H1 (cell line): ENCODE measurements around the gene TMEM255A. TPM values are rescaled to one million over a fixed set of nuclear protein-coding genes. Genes with fewer than 3 reads are reported as not detected.

ENCODE experiments used
- CTCF ChIA-PET: fragments of 300-600 bp; sonication (Branson Sonifier 250); formaldehyde crosslinking; loops from one replicate; lab custom pipeline; 2021; ENCODE audit not compliant: partially characterized antibody; lab: Charles Lee
- POLR2A ChIA-PET: fragments of 300-600 bp; sonication (Branson Sonifier 250); formaldehyde crosslinking; loops from one replicate; lab custom pipeline; 2021; ENCODE audit warnings: inconsistent platforms; ENCODE audit not compliant: partially characterized antibody; lab: Charles Lee
- DNase-seq, 2 experiments: peaks; one replicate each; pipeline versions ENCODE4 v3.0.0 to v3.0.0-alpha.2; 2010 to 2022; ENCODE audit warnings: low spot score in 2 of 2, low read depth in 1 of 2, mixed read lengths in 1 of 2
- FAIRE-seq: peaks from 2 replicates; lab custom pipeline; 2011; peaks lifted over from hg19 to GRCh38; lab: Jason Lieb, UNC
- H2AFZ ChIP-seq: 2 replicates; pipeline ENCODE4 v1.8.1; 2012; ENCODE audit warnings: low read length, inconsistent platforms
- H2AK5ac ChIP-seq: 2 replicates; pipeline ENCODE4 v1.6.1; 2013; ENCODE audit warnings: low read depth, low read length
- H2BK120ac ChIP-seq: replicated peaks from 2 replicates; pipeline ENCODE3; 2013; ENCODE audit warnings: low read depth, low read length, inconsistent platforms
- H2BK12ac ChIP-seq: 2 replicates; pipeline ENCODE4 v1.6.1; 2013; ENCODE audit warnings: low read depth, low read length
- H2BK15ac ChIP-seq: 2 replicates; pipeline ENCODE4 v1.6.1; 2013; ENCODE audit warnings: low read length
- H2BK20ac ChIP-seq: 2 replicates; pipeline ENCODE4 v1.6.1; 2013; ENCODE audit warnings: low read length
- H2BK5ac ChIP-seq: 2 replicates; pipeline ENCODE4 v1.6.1; 2013; ENCODE audit warnings: low read depth, low read length
- H3K14ac ChIP-seq: 2 replicates; pipeline ENCODE4 v1.6.1; 2013; ENCODE audit warnings: inconsistent platforms; ENCODE audit not compliant: insufficient read length
- H3K18ac ChIP-seq: 2 replicates; pipeline ENCODE4 v1.6.1; 2013; ENCODE audit warnings: low read length; ENCODE audit errors: extremely low read depth
- H3K23ac ChIP-seq: 2 replicates; pipeline ENCODE4 v1.6.1; 2013; ENCODE audit warnings: inconsistent platforms; ENCODE audit not compliant: insufficient read length
- H3K23me2 ChIP-seq: 2 replicates; pipeline ENCODE4 v1.6.1; 2013; ENCODE audit warnings: low read depth, low read length
- H3K27ac ChIP-seq: 2 replicates; pipeline ENCODE4 v1.6.1; 2011; ENCODE audit warnings: low read depth, low read length, inconsistent platforms
- H3K27me3 ChIP-seq, 4 experiments: replicated peaks in 1 of 4; 1 replicate in 1 of 4; 2 replicates in 3 of 4; pipeline versions ENCODE4 v1.6.1 to v1.8.1; 2011 to 2013; ENCODE audit warnings: low read length in 3 of 4, mild to moderate bottlenecking in 3 of 4, inconsistent platforms in 2 of 4, mixed read lengths in 2 of 4, moderate library complexity in 1 of 4; ENCODE audit not compliant: control insufficient read depth in 3 of 4, insufficient read depth in 3 of 4; ENCODE audit errors: extremely low read depth in 1 of 4
- H3K36me3 ChIP-seq, 4 experiments: 2 replicates each; pipeline versions ENCODE4 v1.6.1 to v1.8.1; 2011 to 2013; ENCODE audit warnings: mild to moderate bottlenecking in 4 of 4, low read length in 3 of 4, moderate library complexity in 2 of 4, control low read depth in 1 of 4, inconsistent platforms in 1 of 4; ENCODE audit not compliant: insufficient read depth in 4 of 4, control insufficient read depth in 2 of 4
- H3K4ac ChIP-seq: replicated peaks from 2 replicates; pipeline ENCODE3; 2013; ENCODE audit warnings: low read length, low read depth, mixed read lengths, inconsistent platforms; ENCODE audit not compliant: insufficient read length
- H3K4me1 ChIP-seq, 4 experiments: replicated peaks in 1 of 4; 1 replicate in 1 of 4; 2 replicates in 3 of 4; pipeline versions ENCODE4 v1.6.1 to v1.8.1; 2011 to 2013; ENCODE audit warnings: low read length in 3 of 4, inconsistent platforms in 2 of 4, mixed read lengths in 1 of 4; ENCODE audit not compliant: insufficient read depth in 4 of 4, control insufficient read depth in 3 of 4
- H3K4me2 ChIP-seq, 2 experiments: 2 replicates each; pipeline versions ENCODE4 v1.6.1 to v1.8.1; 2011 to 2013; ENCODE audit warnings: low read depth in 2 of 2, low read length in 2 of 2, control low read depth in 1 of 2, inconsistent platforms in 1 of 2, mild to moderate bottlenecking in 1 of 2; ENCODE audit not compliant: insufficient read depth in 1 of 2
- H3K4me3 ChIP-seq, 4 experiments: fragments of 200-600, 300-600 bp in 1 of 4; sonication (generic), shearing (Covaris generic), sonication (Bioruptor Twin) in 1 of 4; 2 replicates each; pipeline versions ENCODE4 v1.5.1 to v1.8.1; 2011 to 2016; ENCODE audit warnings: low read length in 4 of 4, low read depth in 3 of 4, control low read depth in 2 of 4, inconsistent platforms in 2 of 4, mild to moderate bottlenecking in 2 of 4, mixed read lengths in 1 of 4, moderate library complexity in 1 of 4; ENCODE audit not compliant: insufficient read depth in 2 of 4; ENCODE audit errors: extremely low read depth in 1 of 4
- H3K56ac ChIP-seq: replicated peaks from 2 replicates; pipeline ENCODE3; 2013; ENCODE audit warnings: low read depth, mild to moderate bottlenecking, mixed read lengths, low read length, inconsistent platforms; ENCODE audit not compliant: insufficient read length
- H3K79me1 ChIP-seq: 2 replicates; pipeline ENCODE4 v1.6.1; 2013; ENCODE audit warnings: low read depth, low read length, control low read depth
- H3K79me2 ChIP-seq, 2 experiments: 2 replicates each; pipeline versions ENCODE4 v1.6.1 to v1.8.1; 2012 to 2013; ENCODE audit warnings: low read length in 2 of 2, mild to moderate bottlenecking in 2 of 2, inconsistent platforms in 1 of 2; ENCODE audit not compliant: insufficient read depth in 2 of 2, control insufficient read depth in 1 of 2
- H3K9ac ChIP-seq, 4 experiments: replicated peaks in 1 of 4; 1 replicate in 1 of 4; 2 replicates in 3 of 4; pipeline versions ENCODE4 v1.6.1 to v1.8.1; 2011 to 2013; ENCODE audit warnings: low read depth in 3 of 4, low read length in 3 of 4, control low read depth in 2 of 4, mild to moderate bottlenecking in 2 of 4, moderate library complexity in 2 of 4, inconsistent platforms in 1 of 4; ENCODE audit errors: extremely low read depth in 1 of 4
- H3K9me3 ChIP-seq, 2 experiments: 2 replicates each; pipeline versions ENCODE4 v1.6.1 to v1.8.1; 2012 to 2013; ENCODE audit warnings: mild to moderate bottlenecking in 2 of 2, moderate library complexity in 2 of 2, control low read depth in 1 of 2, inconsistent platforms in 1 of 2, low read depth in 1 of 2, low read length in 1 of 2, mixed read lengths in 1 of 2; ENCODE audit not compliant: insufficient read depth in 2 of 2
- H4K20me1 ChIP-seq, 2 experiments: replicated peaks in 1 of 2; 2 replicates each; pipeline versions ENCODE3 to v1.8.1; 2011 to 2013; ENCODE audit warnings: inconsistent platforms in 2 of 2, low read length in 2 of 2, mild to moderate bottlenecking in 1 of 2; ENCODE audit not compliant: insufficient read depth in 2 of 2, control insufficient read depth in 1 of 2
- H4K5ac ChIP-seq: 2 replicates; pipeline ENCODE4 v1.6.1; 2013; ENCODE audit warnings: low read length, low read depth, mixed read lengths, inconsistent platforms; ENCODE audit not compliant: insufficient read length
- H4K8ac ChIP-seq: 2 replicates; pipeline ENCODE4 v1.8.0; 2013; ENCODE audit warnings: mild to moderate bottlenecking, moderate library complexity, low read length, inconsistent platforms; ENCODE audit not compliant: insufficient read depth; ENCODE audit errors: extremely low read depth
- H4K91ac ChIP-seq: replicated peaks from 2 replicates; pipeline ENCODE3; 2013; ENCODE audit warnings: low read length, mixed read lengths, inconsistent platforms; ENCODE audit not compliant: insufficient read length
- BCL11A ChIP-seq, 2 experiments: IDR thresholded peaks; one replicate each; pipeline ENCODE4 v1.6.1; 2011; ENCODE audit warnings: low read depth in 2 of 2, low read length in 2 of 2, mild to moderate bottlenecking in 2 of 2
- CBX5 ChIP-seq: fragments of 300-800, 300-1000 bp; sonication (generic); IDR thresholded peaks from 2 replicates; pipeline ENCODE4 v1.7.1; 2016; ENCODE audit warnings: antibody characterized with exemption, low read length, low read depth
- CREB1 ChIP-seq: IDR thresholded peaks from 2 replicates; pipeline ENCODE4 v1.6.1; 2012; ENCODE audit warnings: inconsistent platforms
- E2F6 ChIP-seq: IDR thresholded peaks from 2 replicates; pipeline ENCODE4 v1.6.1; 2012; ENCODE audit warnings: inconsistent platforms
- HDAC2 ChIP-seq, 2 experiments: fragments of 300-600 bp in 1 of 2; sonication (generic) in 1 of 2; IDR thresholded peaks; 2 replicates each; pipeline ENCODE4 v1.6.1; 2011 to 2012; ENCODE audit warnings: low read depth in 2 of 2, low read length in 2 of 2, mild to moderate bottlenecking in 2 of 2, moderate library complexity in 2 of 2, borderline replicate concordance in 1 of 2, inconsistent platforms in 1 of 2
- JUN ChIP-seq: IDR thresholded peaks from 2 replicates; pipeline ENCODE4 v1.6.1; 2011; ENCODE audit warnings: low read depth, mild to moderate bottlenecking, improper control_type of control experiment, low read length
- MAFK ChIP-seq: IDR thresholded peaks from 2 replicates; pipeline ENCODE4 v1.6.1; 2012; ENCODE audit warnings: low read depth, mild to moderate bottlenecking, improper control_type of control experiment, low read length
- SAP30 ChIP-seq: fragments of 300-600 bp; sonication (generic); IDR thresholded peaks from 2 replicates; pipeline ENCODE4 v1.7.1; 2012; ENCODE audit warnings: low read length, moderate library complexity, mild to moderate bottlenecking, inconsistent platforms; ENCODE audit not compliant: insufficient read depth, insufficient replicate concordance
- SIRT6 ChIP-seq: IDR thresholded peaks from one replicate; pipeline ENCODE4 v1.7.1; 2012; ENCODE audit warnings: low read length, inconsistent platforms
- SIX5 ChIP-seq: IDR thresholded peaks from 2 replicates; pipeline ENCODE4 v1.6.1; 2011; ENCODE audit warnings: mild to moderate bottlenecking, low read depth, low read length
- TEAD4 ChIP-seq: IDR thresholded peaks from 2 replicates; pipeline ENCODE4 v1.6.1; 2012; ENCODE audit warnings: low read depth, low read length, inconsistent platforms, mixed read lengths
- YY1 ChIP-seq: IDR thresholded peaks from 2 replicates; pipeline ENCODE4 v1.6.1; 2011; ENCODE audit warnings: low read depth, mild to moderate bottlenecking, low read length
- WGBS, 2 experiments: shearing (Covaris generic) in 1 of 2; methylation state at CpG; one replicate each; pipeline versions ENCODE4 v1.1.6 to v1.1.7; 2013 to 2015; ENCODE audit warnings: low lambda C conversion rate in 2 of 2, mixed read lengths in 2 of 2, inconsistent platforms in 1 of 2, low coverage in 1 of 2, missing lambda C conversion rate in 1 of 2; ENCODE audit not compliant: insufficient replicate concordance in 2 of 2, insufficient coverage in 1 of 2, insufficient read length in 1 of 2; ENCODE audit errors: extremely low coverage in 1 of 2, missing lambda C conversion rate in 1 of 2; 5-methylcytosine and 5-hydroxymethylcytosine counted together
- polyA plus RNA-seq, 7 experiments: library from polyadenylated mRNA; depleted of rRNA in 3 of 7; stranded (reverse) in 5 of 7; unstranded in 2 of 7; fragments of >200 nt in 5 of 7; fragments of 200-250 nt in 2 of 7; gene quantifications; 1 replicate in 5 of 7; 2 replicates in 1 of 7; 4 replicates in 1 of 7; pipeline versions ENCODE4 v1.2.1 to v1.2.3, GENCODE V29; 2011 to 2013; ENCODE audit warnings: missing spikeins in 2 of 7, mixed read lengths in 2 of 7
- total RNA-seq: library from RNA; stranded (reverse); fragmentation: NEBNext Ultra II Directional; extraction: Animal tissue kit (Norgen Biotek cat#: 25700); gene quantifications from 2 replicates; pipeline ENCODE4 v1.2.1, GENCODE V29; 2021

The TMEM255A gene
- total and polyA plus RNA-seq, 2 of the 8 experiments (the other 6 are each of a cell fraction or from before 2014, with no cell fraction given), result 0.73 to 2.3 TPM

DNA sequence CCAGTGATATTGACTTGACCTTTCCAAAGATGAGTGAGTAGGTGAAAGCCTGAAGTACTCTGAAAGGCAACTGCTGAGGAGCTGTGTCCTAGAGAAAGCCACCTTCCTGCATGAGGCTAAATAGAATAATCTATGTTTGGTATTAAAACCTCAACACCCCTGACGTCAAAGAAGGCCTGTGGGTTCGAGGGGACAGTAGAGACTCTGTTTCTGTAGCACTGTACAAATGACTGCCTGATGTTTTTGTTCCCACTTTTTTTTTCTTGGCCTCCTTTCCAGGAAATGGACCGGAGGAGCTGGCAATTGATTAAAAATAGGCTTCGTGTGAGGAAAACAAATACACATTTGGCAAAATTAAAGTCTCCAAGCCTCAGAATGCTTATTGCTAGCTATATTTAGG is 29.5 kb downstream of the TMEM255A start:
- H3K27me3 ChIP-seq, result 0 out of 7 replicates have a peak, but pooled peaks cover 0 to under 1% (median 0%) of the 10 kb centered on the region in 4 experiments
- DNase-seq, result no peak
- H2BK120ac ChIP-seq, result no peak overlapping the region
- H4K8ac ChIP-seq, result no peak overlapping the region
- H3K36me3 ChIP-seq, result no peaks in the 10 kb centered on the region
- no peak overlapping the region for H2BK12ac ChIP-seq
- H2BK5ac ChIP-seq, result no peak overlapping the region
- H2AK5ac ChIP-seq, result no peak overlapping the region
- no peak overlapping the region for H3K18ac ChIP-seq
- no peak overlapping the region for H3K14ac ChIP-seq
- POLR2A ChIA-PET, result interaction anchor here (0.8 kb wide), 1 partner anchor 19 kb away, joined by 3 read pairs; no protein-coding TSS in a partner anchor
- H3K27ac ChIP-seq, result no peak overlapping the region
- H3K9me3 ChIP-seq, result no peaks in the 10 kb centered on the region
- no peak overlapping the region for H2BK20ac ChIP-seq
- H4K91ac ChIP-seq, result no peak overlapping the region
- no peak overlapping the region for H3K9ac ChIP-seq
- no peak overlapping the region for H3K4ac ChIP-seq
- no peaks in the 10 kb centered on the region for H3K79me2 ChIP-seq
- no peak overlapping the region for H2AFZ ChIP-seq
- no peak overlapping the region for H3K56ac ChIP-seq
- peaks cover 0 to 3% (median 0%) of the 10 kb centered on the region in 4 experiments; a peak in 1 of 7 replicates for H3K4me1 ChIP-seq
- H3K23me2 ChIP-seq, result no peaks in the 10 kb centered on the region
- no peak overlapping the region for H4K5ac ChIP-seq
- H3K4me2 ChIP-seq, result no peak overlapping the region
- no peaks in the 10 kb centered on the region for H3K79me1 ChIP-seq
- H3K23ac ChIP-seq, result no peak overlapping the region
- FAIRE-seq, result no peak
- H3K4me3 ChIP-seq, result no peak overlapping the region
- CTCF ChIA-PET, result interaction anchor here (0.9 to 1.3 kb wide), 2 partner anchors 9 to 11 kb away, joined by 3 to 4 read pairs; no protein-coding TSS in a partner anchor
- H2BK15ac ChIP-seq, result no peak overlapping the region
- H4K20me1 ChIP-seq, result no peaks in the 10 kb centered on the region
- WGBS, 2 experiments, result 98% methylated on average over 4 of the region's 4 CpGs; no CpG with 5 or more reads in 1 of the 2 experiments
- no peak for TF ChIP-seq SIX5
- TF ChIP-seq E2F6, result no peak
- TF ChIP-seq CREB1, result no peak
- TF ChIP-seq JUN, result no peak
- TF ChIP-seq TEAD4, result no peak
- no peak for TF ChIP-seq YY1
- no peak for TF ChIP-seq BCL11A (IDR thresholded peaks at IDR 0.05; ENCODE audit: low read depth in 2 of 2, low read length in 2 of 2)
- no peak for TF ChIP-seq MAFK
- no peak for TF ChIP-seq SIRT6
- TF ChIP-seq HDAC2 (IDR thresholded peaks at IDR 0.05; ENCODE audit: borderline replicate concordance in 1 of 2, low read depth in 2 of 2, low read length in 2 of 2), result no peak
- TF ChIP-seq CBX5, result no peak
- no peak for TF ChIP-seq SAP30
